Fibroblast of pulmonary artery (primary cell): ENCODE data around the gene MAP3K10.
A peak's percentile ranks its signal among the peaks of the same experiment; 100 is the strongest.

Experiments used
- DNase-seq: peaks from one replicate; pipeline ENCODE4 v3.0.0-alpha.2; 2010; ENCODE audit warnings: low read depth
- H3K4me3 ChIP-seq: replicated peaks from 2 replicates; pipeline ENCODE4 v1.5.1; 2011; ENCODE audit warnings: low read depth, mild to moderate bottlenecking, control low read depth, low read length, moderate library complexity
- CTCF ChIP-seq: IDR thresholded peaks from 2 replicates; pipeline ENCODE4 v1.5.1; 2011; ENCODE audit warnings: mild to moderate bottlenecking, control low read depth, low read length, inconsistent platforms; ENCODE audit errors: missing control alignments

MAP3K10 gene

GRCh38 chr19:40177286-40178070, 13.7 kb upstream of the MAP3K10 start:
- no peak overlapping the region for H3K4me3 ChIP-seq
- TF ChIP-seq CTCF: no peak
- no peak for DNase-seq

- DNase-seq: no peak
- TF ChIP-seq CTCF: no peak
- H3K4me3 ChIP-seq: no peak overlapping the region
Measured at GRCh38 chr19:40178756-40179155, 12.5 kb upstream of the MAP3K10 start.

- no peak for TF ChIP-seq CTCF
Measured at GRCh38 chr19:40184273-40184672, 7.0 kb upstream of the MAP3K10 start.

GRCh38 chr19:40191836-40192646, 815 bp downstream of the MAP3K10 start:
- H3K4me3 ChIP-seq: peak overlapping the region; percentile 87
- TF ChIP-seq CTCF: no peak
- DNase-seq: peak; percentile 25

More at GRCh38 chr19:40184273-40184672, 7.0 kb upstream of the MAP3K10 start:
- H3K4me3 ChIP-seq: no peak overlapping the region
- no peak for DNase-seq

GRCh38 chr19:40192758-40193586, 1.7 kb downstream of the MAP3K10 start:
- no peak for DNase-seq
- H3K4me3 ChIP-seq: peak overlapping the region; percentile 87

GRCh38 chr19:40193587-40193849, 2.3 kb downstream of the MAP3K10 start:
- DNase-seq: peak; percentile 19
- H3K4me3 ChIP-seq: no peak overlapping the region
- no peak for TF ChIP-seq CTCF

More at GRCh38 chr19:40192758-40193586, 1.7 kb downstream of the MAP3K10 start:
- no peak for TF ChIP-seq CTCF
